GM12878 (cell line): ENCODE measurements around the gene KDM3B. TPM values are rescaled to one million over a fixed set of nuclear protein-coding genes. Genes with fewer than 3 reads are reported as not detected.

Experiments
- ATAC-seq: fragments of 200-7000 bp; cut with Tn5 transposase; 3 replicates; pipeline ENCODE4 v1.9.1; 2020; ENCODE audit warnings: mild to moderate bottlenecking, moderate library complexity
- BruUV-seq: library from RNA; stranded (reverse); fragments of 400-500 nt; replicated peaks from 2 replicates; lab custom pipeline; 2021; lab: Mats Ljungman, UMichigan
- CTCF ChIA-PET: fragments of 300-600 bp; sonication (Branson Sonifier 250); formaldehyde crosslinking; extraction: SDS; loops from one replicate; lab custom pipeline; 2021; ENCODE audit warnings: inconsistent platforms; lab: Yijun Ruan, JAX
- POLR2A ChIA-PET: fragments of 350-600 bp; formaldehyde crosslinking; extraction: SDS; loops from one replicate; lab custom pipeline; 2021; ENCODE audit warnings: inconsistent platforms; lab: Charles Lee
- RAD21 ChIA-PET: fragments of 300-600 bp; sonication (Branson Sonifier 250); formaldehyde crosslinking; loops from one replicate; lab custom pipeline; 2023; ENCODE audit warnings: antibody characterized with exemption; ENCODE audit not compliant: unreplicated experiment; lab: Charles Lee
- SMC1A ChIA-PET: fragments of 300-600 bp; sonication (Branson Sonifier 250); formaldehyde crosslinking; loops from one replicate; lab custom pipeline; 2023; ENCODE audit not compliant: unreplicated experiment, uncharacterized antibody; lab: Charles Lee
- DNase-seq: peaks from one replicate; pipeline ENCODE4 v3.0.0-alpha.2; 2011; ENCODE audit warnings: low read depth, low spot score
- FAIRE-seq: peaks from 3 replicates; lab custom pipeline; 2011; peaks lifted over from hg19 to GRCh38; lab: Jason Lieb, UNC
- H2AFZ ChIP-seq: 2 replicates; pipeline ENCODE4 v1.6.0; 2011; ENCODE audit warnings: low read depth, low read length, control low read depth; ENCODE audit not compliant: control insufficient read depth
- H3K27ac ChIP-seq: 2 replicates; pipeline ENCODE4 v1.5.1; 2011; ENCODE audit warnings: control low read depth; ENCODE audit not compliant: control insufficient read depth, insufficient read depth
- H3K27me3 ChIP-seq, 2 experiments: replicated peaks in 1 of 2; 2 replicates each; pipeline versions ENCODE4 v1.6.0 to v1.6.1; 2011; ENCODE audit warnings: low read length in 1 of 2; ENCODE audit not compliant: control insufficient read depth in 2 of 2, insufficient read depth in 2 of 2
- H3K36me3 ChIP-seq, 2 experiments: 2 replicates each; pipeline ENCODE4 v1.5.1; 2011; ENCODE audit warnings: low read length in 1 of 2; ENCODE audit not compliant: control insufficient read depth in 2 of 2, insufficient read depth in 2 of 2
- H3K4me1 ChIP-seq: 2 replicates; pipeline ENCODE4 v1.6.1; 2011; ENCODE audit warnings: mild to moderate bottlenecking, low read length, moderate library complexity, mixed read lengths; ENCODE audit not compliant: control insufficient read depth, insufficient read depth
- H3K4me2 ChIP-seq: 2 replicates; pipeline ENCODE4 v1.6.0; 2011; ENCODE audit warnings: control low read depth; ENCODE audit not compliant: control insufficient read depth, insufficient read depth
- H3K4me3 ChIP-seq: fragments of 200-600 bp; sonication (generic); 2 replicates; pipeline ENCODE4 v1.5.1; 2016
- H3K79me2 ChIP-seq: 2 replicates; pipeline ENCODE4 v1.6.0; 2011; ENCODE audit warnings: low read length; ENCODE audit not compliant: control insufficient read depth, insufficient read depth
- H3K9ac ChIP-seq: 2 replicates; pipeline ENCODE4 v1.8.0; 2011; ENCODE audit warnings: low read length, control low read depth, mixed read lengths; ENCODE audit not compliant: control insufficient read depth, insufficient read depth
- H3K9me3 ChIP-seq: replicated peaks from 3 replicates; pipeline ENCODE4 v1.5.1; 2011; ENCODE audit warnings: mild to moderate bottlenecking, low read length; ENCODE audit not compliant: control insufficient read depth, insufficient read depth
- H4K20me1 ChIP-seq: 2 replicates; pipeline ENCODE4 v1.6.0; 2011; ENCODE audit not compliant: control insufficient read depth, insufficient read depth
- CHD2 ChIP-seq: IDR thresholded peaks from 2 replicates; pipeline ENCODE4 v1.6.1; 2011; ENCODE audit warnings: low read depth, low read length, improper control_type of control experiment, borderline replicate concordance
- HDGF ChIP-seq: fragments of 450-650 bp; IDR thresholded peaks from 2 replicates; pipeline ENCODE4 v1.6.1; 2016; ENCODE audit warnings: antibody characterized with exemption
- IRF4 ChIP-seq: IDR thresholded peaks from 2 replicates; pipeline ENCODE4 v1.6.1; 2011; ENCODE audit warnings: low read depth, low read length
- JUND ChIP-seq: IDR thresholded peaks from 2 replicates; pipeline ENCODE4 v1.6.1; 2012; ENCODE audit warnings: low read depth, mild to moderate bottlenecking, low read length, improper control_type of control experiment, moderate library complexity
- MXI1 ChIP-seq: fragments of 150-350 bp; IDR thresholded peaks from 2 replicates; pipeline ENCODE4 v1.6.1; 2011; ENCODE audit warnings: low read depth, mild to moderate bottlenecking, inconsistent platforms, low read length, improper control_type of control experiment
- MYC ChIP-seq: IDR thresholded peaks from 2 replicates; pipeline ENCODE4 v1.6.1; 2011; ENCODE audit warnings: mild to moderate bottlenecking, low read length, moderate library complexity, inconsistent platforms; ENCODE audit not compliant: insufficient read depth, insufficient replicate concordance, insufficient read length, severe bottlenecking
- NFIC ChIP-seq: IDR thresholded peaks from 2 replicates; pipeline ENCODE4 v1.6.1; 2012; ENCODE audit warnings: low read depth, mild to moderate bottlenecking, inconsistent platforms, low read length, moderate library complexity
- NFXL1 ChIP-seq: fragments of 450-650 bp; IDR thresholded peaks from 2 replicates; pipeline ENCODE4 v1.6.1; 2017; ENCODE audit warnings: antibody characterized with exemption, mild to moderate bottlenecking, borderline replicate concordance
- POLR2A ChIP-seq: IDR thresholded peaks from 2 replicates; pipeline ENCODE4 v1.6.1; 2011; ENCODE audit warnings: low read depth, mild to moderate bottlenecking, low read length
- POLR2AphosphoS2 ChIP-seq: IDR thresholded peaks from 2 replicates; pipeline ENCODE4 v1.6.1; 2011; ENCODE audit warnings: low read depth, mild to moderate bottlenecking, low read length, improper control_type of control experiment, moderate library complexity
- RAD21 ChIP-seq: IDR thresholded peaks from 2 replicates; pipeline ENCODE4 v1.6.1; 2011; ENCODE audit warnings: mild to moderate bottlenecking, low read depth, low read length, moderate library complexity; ENCODE audit not compliant: insufficient read depth
- SMAD1 ChIP-seq: fragments of 450-650 bp; IDR thresholded peaks from 2 replicates; pipeline ENCODE4 v1.6.1; 2018; ENCODE audit warnings: mild to moderate bottlenecking, low read depth; ENCODE audit not compliant: partially characterized antibody
- SPI1 ChIP-seq: IDR thresholded peaks from 2 replicates; pipeline ENCODE4 v1.6.1; 2011; ENCODE audit warnings: low read depth, mild to moderate bottlenecking, low read length, moderate library complexity, borderline replicate concordance; ENCODE audit not compliant: insufficient read depth
- TCF3 ChIP-seq: IDR thresholded peaks from 2 replicates; pipeline ENCODE4 v1.6.1; 2012; ENCODE audit warnings: low read depth, mild to moderate bottlenecking, low read length, borderline replicate concordance; ENCODE audit not compliant: insufficient read depth
- ZZZ3 ChIP-seq: IDR thresholded peaks from 2 replicates; pipeline ENCODE4 v1.6.1; 2011; ENCODE audit warnings: low read depth; ENCODE audit not compliant: control insufficient read depth, insufficient read length
- WGBS: methylation state at CpG from one replicate; pipeline ENCODE4 v1.1.6; 2016; ENCODE audit warnings: low lambda C conversion rate; ENCODE audit not compliant: insufficient replicate concordance, insufficient coverage; ENCODE audit errors: missing lambda C conversion rate; 5-methylcytosine and 5-hydroxymethylcytosine counted together
- in situ Hi-C: fragments of 300-500 bp; cut with MboI; formaldehyde crosslinking; loops from 9 replicates; pipeline ENCODE4 v1.14.3; 2018; ENCODE audit warnings: mixed read lengths
- intact Hi-C: fragments of 100-400 bp; cut with micrococcal nuclease; formaldehyde crosslinking; loops from one replicate; pipeline ENCODE4 v1.14.2; 2022; ENCODE audit not compliant: unreplicated experiment
- polyA plus RNA-seq, 11 experiments: library from polyadenylated mRNA; depleted of rRNA in 4 of 11; unstranded in 6 of 11; stranded (reverse) in 5 of 11; fragments of >200 nt; fragmentation: Nextera tagmentation in 4 of 11; fragmentation: Illumina TruSeq in 1 of 11; extraction: Ambion mirVana in 4 of 11; extraction: Trizol in 1 of 11; gene quantifications; 1 replicate in 1 of 11; 2 replicates in 10 of 11; pipeline versions ENCODE4 v1.2.1 to v1.2.3, GENCODE V29; 2011 to 2016; ENCODE audit warnings: inconsistent platforms in 2 of 11, missing spikeins in 2 of 11, low read depth in 1 of 11
- total RNA-seq, 4 experiments: library from RNA; depleted of rRNA in 3 of 4; stranded (reverse); fragments of >200 nt in 3 of 4; fragmentation: Illumina TruSeq in 1 of 4; extraction: Trizol in 1 of 4; gene quantifications; 2 replicates each; pipeline versions ENCODE4 v1.2.1 to v1.2.3, GENCODE V29; 2013 to 2021
- TF ChIP-seq, protein P1 (sequence below): fragments of 150-350 bp; IDR thresholded peaks from 2 replicates; pipeline ENCODE4 v1.6.1; 2016; ENCODE audit warnings: low read depth, low read length

The KDM3B gene
- total and polyA plus RNA-seq, 10 of the 15 experiments (the other 5 are each of a cell fraction or from before 2014, with no cell fraction given), result 8.5 to 45.7 (median 29.0) TPM

DNA sequence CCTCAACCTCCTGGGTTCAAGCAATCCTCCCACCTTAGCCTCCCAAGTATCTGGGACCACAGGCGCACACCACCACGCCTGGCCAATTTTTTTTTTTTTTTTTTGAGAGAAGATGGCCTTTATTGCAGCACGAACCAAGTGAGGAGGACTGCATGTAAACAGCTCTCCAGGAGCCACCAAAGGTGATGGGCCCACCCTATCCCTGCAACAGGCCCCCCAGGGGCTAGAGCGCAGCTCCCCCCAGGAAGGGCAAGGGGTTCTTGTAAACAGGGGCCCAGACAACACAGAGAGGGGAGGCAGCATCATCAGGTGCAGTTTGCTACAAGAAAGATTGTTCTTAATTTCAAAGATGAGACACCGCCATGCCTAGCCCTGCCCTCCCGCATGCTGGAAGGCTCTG, 100.2 kb downstream of the KDM3B start:
- no peak for DNase-seq

DNA sequence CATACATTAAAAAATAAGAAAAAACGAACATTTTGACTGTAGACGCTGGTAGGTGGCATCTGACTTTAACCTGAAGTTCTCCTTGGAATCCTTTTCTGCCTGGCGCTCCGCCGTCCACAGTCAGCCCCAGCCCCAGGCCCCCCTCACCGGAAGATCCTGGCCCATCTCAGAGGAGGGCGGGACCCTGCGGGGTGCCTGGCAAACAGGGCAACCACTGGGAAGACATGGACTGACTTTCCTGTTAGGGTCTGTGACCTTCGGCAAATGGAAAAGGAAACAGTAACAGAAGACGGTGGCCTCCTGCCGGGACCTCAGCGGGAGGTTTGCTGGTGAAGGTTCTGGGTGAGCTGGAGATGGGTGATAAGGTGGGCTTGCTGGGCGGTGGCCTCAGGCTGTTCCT, 101.1 kb downstream of the KDM3B start:
- no peak for DNase-seq
- no peak for TF ChIP-seq JUND
- TF ChIP-seq, protein P1, sequence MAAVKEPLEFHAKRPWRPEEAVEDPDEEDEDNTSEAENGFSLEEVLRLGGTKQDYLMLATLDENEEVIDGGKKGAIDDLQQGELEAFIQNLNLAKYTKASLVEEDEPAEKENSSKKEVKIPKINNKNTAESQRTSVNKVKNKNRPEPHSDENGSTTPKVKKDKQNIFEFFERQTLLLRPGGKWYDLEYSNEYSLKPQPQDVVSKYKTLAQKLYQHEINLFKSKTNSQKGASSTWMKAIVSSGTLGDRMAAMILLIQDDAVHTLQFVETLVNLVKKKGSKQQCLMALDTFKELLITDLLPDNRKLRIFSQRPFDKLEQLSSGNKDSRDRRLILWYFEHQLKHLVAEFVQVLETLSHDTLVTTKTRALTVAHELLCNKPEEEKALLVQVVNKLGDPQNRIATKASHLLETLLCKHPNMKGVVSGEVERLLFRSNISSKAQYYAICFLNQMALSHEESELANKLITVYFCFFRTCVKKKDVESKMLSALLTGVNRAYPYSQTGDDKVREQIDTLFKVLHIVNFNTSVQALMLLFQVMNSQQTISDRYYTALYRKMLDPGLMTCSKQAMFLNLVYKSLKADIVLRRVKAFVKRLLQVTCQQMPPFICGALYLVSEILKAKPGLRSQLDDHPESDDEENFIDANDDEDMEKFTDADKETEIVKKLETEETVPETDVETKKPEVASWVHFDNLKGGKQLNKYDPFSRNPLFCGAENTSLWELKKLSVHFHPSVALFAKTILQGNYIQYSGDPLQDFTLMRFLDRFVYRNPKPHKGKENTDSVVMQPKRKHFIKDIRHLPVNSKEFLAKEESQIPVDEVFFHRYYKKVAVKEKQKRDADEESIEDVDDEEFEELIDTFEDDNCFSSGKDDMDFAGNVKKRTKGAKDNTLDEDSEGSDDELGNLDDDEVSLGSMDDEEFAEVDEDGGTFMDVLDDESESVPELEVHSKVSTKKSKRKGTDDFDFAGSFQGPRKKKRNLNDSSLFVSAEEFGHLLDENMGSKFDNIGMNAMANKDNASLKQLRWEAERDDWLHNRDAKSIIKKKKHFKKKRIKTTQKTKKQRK, result no peak
- TF ChIP-seq MXI1, result no peak
- TF ChIP-seq TCF3, result no peak
- TF ChIP-seq HDGF, result no peak
- no peak for TF ChIP-seq POLR2A
- TF ChIP-seq, all 136 proteins: peak for 0
- ChIA-PET CTCF (interaction anchor here (0.9 to 7.0 kb wide), 2 partner anchors 50 to 94 kb away, joined by 3 to 123 read pairs; no protein-coding TSS in a partner anchor), RAD21 (interaction anchor here (5.8 kb wide), 1 partner anchor 50 kb away, joined by 56 read pairs; no protein-coding TSS in a partner anchor), SMC1A (no interaction called here), POLR2A (no interaction called here)
- Histone ChIP-seq H3K27me3 (no peaks in the 10 kb centered on the region; a peak in 1 of 4 replicates), H3K79me2 (no peaks in the 10 kb centered on the region), H3K4me3 (no peak overlapping the region), H3K36me3 (no peaks in the 10 kb centered on the region), H4K20me1 (no peaks in the 10 kb centered on the region), H3K27ac (no peak overlapping the region), H3K9ac (no peak overlapping the region), H2AFZ (no peak overlapping the region), H3K9me3 (no peaks in the 10 kb centered on the region), H3K4me2 (no peak overlapping the region), H3K4me1 (peaks cover 4% of the 10 kb centered on the region; the same call in 1 of the 2 replicates)
- no TSS peak for BruUV-seq
- ATAC-seq (no peak), FAIRE-seq (no peak)
- intact Hi-C loops, result no loop called here
- in situ Hi-C loops, result no loop called here
- 60% methylated on average over 13 of the region's 13 CpGs for WGBS

More for the DNA sequence above, 100.2 kb downstream of the KDM3B start:
- ChIA-PET RAD21 (interaction anchor here (5.8 kb wide), 1 partner anchor 51 kb away, joined by 56 read pairs; no protein-coding TSS in a partner anchor), POLR2A (interaction anchor here (0.6 to 1.6 kb wide), 2 partner anchors 11 to 20 kb away, joined by 4 read pairs; no protein-coding TSS in a partner anchor), CTCF (interaction anchor here (7.0 kb wide), 1 partner anchor 51 kb away, joined by 123 read pairs; no protein-coding TSS in a partner anchor), SMC1A (no interaction called here)
- no peaks in the 10 kb centered on the region for H3K9me3 ChIP-seq
- no peak for FAIRE-seq
- no peak for TF ChIP-seq IRF4
- TF ChIP-seq CHD2, result no peak
- TF ChIP-seq NFXL1, result no peak
- TF ChIP-seq SPI1, result no peak
- no peak for TF ChIP-seq POLR2AphosphoS2
- TF ChIP-seq SMAD1, result no peak
- TF ChIP-seq ZZZ3, result no peak
- no peak for TF ChIP-seq NFIC
- no peak for TF ChIP-seq RAD21
- no peak for TF ChIP-seq MYC
- no peaks in the 10 kb centered on the region; a peak in 1 of 4 replicates for H3K27me3 ChIP-seq
- H3K9ac ChIP-seq, result no peak overlapping the region
- no peaks in the 10 kb centered on the region for H3K79me2 ChIP-seq
- no peaks in the 10 kb centered on the region for H3K36me3 ChIP-seq
- ATAC-seq, result no peak
- in situ Hi-C loops, result no loop called here
- BruUV-seq, result no TSS peak
- peaks cover 4% of the 10 kb centered on the region; the same call in 1 of the 2 replicates for H3K4me1 ChIP-seq
- H3K4me3 ChIP-seq, result no peak overlapping the region
- no peaks in the 10 kb centered on the region for H4K20me1 ChIP-seq
- H2AFZ ChIP-seq, result no peak overlapping the region
- no peak overlapping the region for H3K4me2 ChIP-seq
- H3K27ac ChIP-seq, result no peak overlapping the region
- intact Hi-C loops, result no loop called here
- WGBS, result 64% methylated on average over 6 of the region's 6 CpGs
